HEK293T (cell line): ENCODE results near the gene PPP1R1B.

Experiments
- ARNT ChIP-seq: fragments of 450-650 bp; IDR thresholded peaks from 2 replicates; pipeline ENCODE4 v1.6.1; 2017; ENCODE audit warnings: mild to moderate bottlenecking
- BHLHE40 ChIP-seq: fragments of 450-650 bp; IDR thresholded peaks from 2 replicates; pipeline ENCODE4 v1.6.1; 2016; ENCODE audit warnings: mild to moderate bottlenecking, moderate library complexity, borderline replicate concordance
- ELF4 ChIP-seq: fragments of 450-650 bp; IDR thresholded peaks from 2 replicates; pipeline ENCODE4 v1.6.1; 2017; ENCODE audit warnings: antibody characterized with exemption
- FOXA1 ChIP-seq: fragments of 450-650 bp; IDR thresholded peaks from 2 replicates; pipeline ENCODE4 v1.6.1; 2016; ENCODE audit warnings: mild to moderate bottlenecking
- FOXK2 ChIP-seq: fragments of 450-650 bp; IDR thresholded peaks from 2 replicates; pipeline ENCODE4 v1.6.1; 2016; ENCODE audit warnings: mild to moderate bottlenecking
- FOXM1 ChIP-seq: fragments of 450-650 bp; IDR thresholded peaks from 2 replicates; pipeline ENCODE4 v1.6.1; 2017; ENCODE audit warnings: mild to moderate bottlenecking, borderline replicate concordance
- HDGF ChIP-seq: fragments of 450-650 bp; IDR thresholded peaks from 2 replicates; pipeline ENCODE4 v1.6.1; 2017; ENCODE audit warnings: antibody characterized with exemption, borderline replicate concordance
- L3MBTL2 ChIP-seq: fragments of 450-650 bp; conservative IDR thresholded peaks from 2 replicates; pipeline ENCODE4 v1.6.1; 2016; ENCODE audit warnings: mild to moderate bottlenecking
- SP1 ChIP-seq: fragments of 450-650 bp; IDR thresholded peaks from 2 replicates; pipeline ENCODE4 v1.6.1; 2017
- SUZ12 ChIP-seq: fragments of 450-650 bp; IDR thresholded peaks from 2 replicates; pipeline ENCODE4 v1.6.1; 2016; ENCODE audit warnings: mild to moderate bottlenecking
- TARDBP ChIP-seq: fragments of 450-650 bp; IDR thresholded peaks from 2 replicates; pipeline ENCODE4 v1.6.1; 2016
- TF ChIP-seq, protein P1 (sequence below): fragments of 450-650 bp; IDR thresholded peaks from 2 replicates; pipeline ENCODE4 v1.6.1; 2016

DNA sequence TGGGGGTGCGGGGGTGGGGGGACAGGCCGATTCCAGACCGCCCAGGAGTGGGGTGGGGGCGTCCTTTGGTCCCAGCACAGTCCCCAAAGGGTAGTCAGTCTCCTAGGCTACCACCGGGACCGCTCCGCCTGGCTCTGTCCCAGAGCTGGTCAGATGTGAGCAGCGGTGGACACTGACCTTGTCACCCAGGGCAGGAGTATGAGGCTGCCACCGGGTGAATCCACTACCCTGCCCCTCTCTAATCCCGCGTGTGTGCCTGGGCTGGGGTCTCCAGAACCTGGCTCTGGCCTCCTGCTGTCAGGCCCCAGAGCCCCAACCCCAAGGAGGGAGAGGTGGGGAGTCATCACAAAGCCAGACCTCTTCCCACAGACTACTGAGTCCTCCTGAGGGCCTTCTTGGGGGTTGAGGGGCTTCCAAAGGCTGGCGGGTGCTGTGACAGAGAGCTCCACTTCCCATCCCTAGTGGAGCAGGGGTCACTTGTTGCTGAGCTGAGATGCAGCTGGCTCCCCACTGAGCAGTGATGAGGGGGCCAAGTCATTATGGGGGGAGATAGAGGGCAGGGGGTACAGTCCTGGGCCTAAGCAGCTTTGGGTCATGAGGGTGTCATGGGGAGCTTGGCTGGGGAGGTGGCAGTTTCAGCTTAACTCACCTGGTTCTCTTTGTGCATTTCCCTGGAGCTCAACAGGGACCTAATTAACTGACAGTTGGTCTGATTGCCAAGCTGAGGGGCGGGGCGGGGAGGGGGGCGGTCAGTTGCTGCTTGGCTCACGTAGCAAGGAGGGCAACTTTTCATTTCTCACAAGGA lies 1.2 kb downstream of the PPP1R1B start:
- no peak for TF ChIP-seq HDGF
- TF ChIP-seq ARNT, result no peak
- no peak for TF ChIP-seq FOXK2
- no peak for TF ChIP-seq BHLHE40
- TF ChIP-seq SP1, result no peak
- no peak for TF ChIP-seq FOXM1
- no peak for TF ChIP-seq ELF4
- no peak for TF ChIP-seq L3MBTL2
- TF ChIP-seq FOXA1, result no peak
- TF ChIP-seq TARDBP, result no peak
- TF ChIP-seq, protein P1, sequence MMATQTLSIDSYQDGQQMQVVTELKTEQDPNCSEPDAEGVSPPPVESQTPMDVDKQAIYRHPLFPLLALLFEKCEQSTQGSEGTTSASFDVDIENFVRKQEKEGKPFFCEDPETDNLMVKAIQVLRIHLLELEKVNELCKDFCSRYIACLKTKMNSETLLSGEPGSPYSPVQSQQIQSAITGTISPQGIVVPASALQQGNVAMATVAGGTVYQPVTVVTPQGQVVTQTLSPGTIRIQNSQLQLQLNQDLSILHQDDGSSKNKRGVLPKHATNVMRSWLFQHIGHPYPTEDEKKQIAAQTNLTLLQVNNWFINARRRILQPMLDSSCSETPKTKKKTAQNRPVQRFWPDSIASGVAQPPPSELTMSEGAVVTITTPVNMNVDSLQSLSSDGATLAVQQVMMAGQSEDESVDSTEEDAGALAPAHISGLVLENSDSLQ, result no peak
- TF ChIP-seq SUZ12, result no peak
